Mesothelial cell of epicardium (in vitro differentiated cells): ENCODE measurements around the gene PCSK5. TPM values are rescaled to one million over a fixed set of nuclear protein-coding genes. Genes with fewer than 3 reads are reported as not detected.

Source experiments
- DNase-seq, 2 experiments: peaks; one replicate each; pipeline ENCODE4 v3.0.0; 2021; ENCODE audit warnings: low spot score in 2 of 2; ENCODE audit not compliant: unreplicated experiment in 2 of 2
- H3K27ac Mint-ChIP-seq: 2 replicates; pipeline ENCODE4 v1.8.0; 2021; ENCODE audit warnings: mixed read lengths
- H3K27me3 Mint-ChIP-seq: 2 replicates; pipeline ENCODE4 v1.8.0; 2021; ENCODE audit warnings: low read depth, mixed read lengths
- H3K36me3 Mint-ChIP-seq: 2 replicates; pipeline ENCODE4 v1.8.0; 2021; ENCODE audit warnings: mixed read lengths
- H3K4me1 Mint-ChIP-seq: 2 replicates; pipeline ENCODE4 v1.8.0; 2021; ENCODE audit warnings: mixed read lengths
- H3K4me3 Mint-ChIP-seq: 2 replicates; pipeline ENCODE4 v1.8.0; 2021; ENCODE audit warnings: mild to moderate bottlenecking, moderate library complexity, mixed read lengths
- H3K9me3 Mint-ChIP-seq: 2 replicates; pipeline ENCODE4 v1.8.0; 2021; ENCODE audit warnings: mixed read lengths
- total RNA-seq: library from RNA; stranded (reverse); gene quantifications from 3 replicates; pipeline ENCODE4 v1.2.1, GENCODE V29; 2021
- TF ChIP-seq, protein P1 (sequence below): fragments of 200-600 bp; sonication (generic); IDR thresholded peaks from one replicate; pipeline ENCODE4 v1.5.0; 2021; ENCODE audit warnings: antibody characterized with exemption; ENCODE audit not compliant: unreplicated experiment

The PCSK5 gene
- total RNA-seq, 1 donor from 2014 or later, result 15.7 TPM

DNA sequence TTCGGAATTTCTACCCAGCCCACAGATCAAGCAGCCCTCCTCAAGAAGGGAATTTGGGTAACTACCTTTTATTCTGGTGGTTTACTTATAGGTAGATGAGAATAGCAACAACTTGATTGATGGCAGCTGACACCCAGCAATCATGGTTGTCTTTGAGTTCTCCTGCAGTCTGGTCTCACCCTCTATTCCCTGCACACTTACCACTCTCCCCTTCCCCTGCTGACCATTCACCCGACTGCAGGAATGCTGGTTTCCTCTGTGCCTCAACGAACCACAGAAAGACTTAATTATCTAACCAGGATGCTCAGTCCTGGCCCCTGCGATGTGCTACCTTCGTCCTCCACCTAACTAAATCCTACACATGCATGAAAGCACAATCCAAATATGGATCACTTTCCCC is 260.8 kb downstream of the PCSK5 start:
- Mint-ChIP-seq H3K4me1 (peaks cover 2% of the 10 kb centered on the region), H3K36me3 (no peaks in the 10 kb centered on the region), H3K4me3 (no peak overlapping the region), H3K27me3 (no peaks in the 10 kb centered on the region), H3K9me3 (no peaks in the 10 kb centered on the region), H3K27ac (no peak overlapping the region)
- TF ChIP-seq, protein P1, sequence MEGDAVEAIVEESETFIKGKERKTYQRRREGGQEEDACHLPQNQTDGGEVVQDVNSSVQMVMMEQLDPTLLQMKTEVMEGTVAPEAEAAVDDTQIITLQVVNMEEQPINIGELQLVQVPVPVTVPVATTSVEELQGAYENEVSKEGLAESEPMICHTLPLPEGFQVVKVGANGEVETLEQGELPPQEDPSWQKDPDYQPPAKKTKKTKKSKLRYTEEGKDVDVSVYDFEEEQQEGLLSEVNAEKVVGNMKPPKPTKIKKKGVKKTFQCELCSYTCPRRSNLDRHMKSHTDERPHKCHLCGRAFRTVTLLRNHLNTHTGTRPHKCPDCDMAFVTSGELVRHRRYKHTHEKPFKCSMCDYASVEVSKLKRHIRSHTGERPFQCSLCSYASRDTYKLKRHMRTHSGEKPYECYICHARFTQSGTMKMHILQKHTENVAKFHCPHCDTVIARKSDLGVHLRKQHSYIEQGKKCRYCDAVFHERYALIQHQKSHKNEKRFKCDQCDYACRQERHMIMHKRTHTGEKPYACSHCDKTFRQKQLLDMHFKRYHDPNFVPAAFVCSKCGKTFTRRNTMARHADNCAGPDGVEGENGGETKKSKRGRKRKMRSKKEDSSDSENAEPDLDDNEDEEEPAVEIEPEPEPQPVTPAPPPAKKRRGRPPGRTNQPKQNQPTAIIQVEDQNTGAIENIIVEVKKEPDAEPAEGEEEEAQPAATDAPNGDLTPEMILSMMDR, result no peak
- DNase-seq, result no peak

GRCh38 chr9:76153339-76153738 is 262.9 kb downstream of the PCSK5 start:
- no peaks in the 10 kb centered on the region for H3K36me3 Mint-ChIP-seq
- peaks cover 2% of the 10 kb centered on the region for H3K4me1 Mint-ChIP-seq
- no peak overlapping the region for H3K27ac Mint-ChIP-seq
- H3K9me3 Mint-ChIP-seq, result no peaks in the 10 kb centered on the region
- no peak overlapping the region for H3K4me3 Mint-ChIP-seq
- DNase-seq, result no peak
- no peaks in the 10 kb centered on the region for H3K27me3 Mint-ChIP-seq
- TF ChIP-seq, protein P1, result no peak

GRCh38 chr9:76153902-76154629 is 263.6 kb downstream of the PCSK5 start:
- Mint-ChIP-seq H3K4me1 (peaks cover 2% of the 10 kb centered on the region), H3K27me3 (no peaks in the 10 kb centered on the region), H3K4me3 (no peak overlapping the region), H3K9me3 (no peaks in the 10 kb centered on the region), H3K36me3 (no peaks in the 10 kb centered on the region), H3K27ac (no peak overlapping the region)
- TF ChIP-seq, protein P1, result no peak
- DNase-seq, result no peak

GRCh38 chr9:76155361-76155760 is 264.9 kb downstream of the PCSK5 start:
- H3K36me3 Mint-ChIP-seq, result no peaks in the 10 kb centered on the region
- H3K27me3 Mint-ChIP-seq, result no peaks in the 10 kb centered on the region
- H3K4me3 Mint-ChIP-seq, result no peak overlapping the region
- no peak overlapping the region for H3K27ac Mint-ChIP-seq
- TF ChIP-seq, protein P1, result no peak
- no peaks in the 10 kb centered on the region for H3K9me3 Mint-ChIP-seq
- H3K4me1 Mint-ChIP-seq, result peaks cover under 1% of the 10 kb centered on the region
- no peak for DNase-seq

GRCh38 chr9:76158713-76159112 is 268.2 kb downstream of the PCSK5 start:
- H3K27ac Mint-ChIP-seq, result no peak overlapping the region
- TF ChIP-seq, protein P1, result no peak
- peaks cover 29% of the 10 kb centered on the region for H3K4me1 Mint-ChIP-seq
- no peaks in the 10 kb centered on the region for H3K27me3 Mint-ChIP-seq
- no peaks in the 10 kb centered on the region for H3K36me3 Mint-ChIP-seq
- no peak overlapping the region for H3K4me3 Mint-ChIP-seq
- DNase-seq, result no peak
- H3K9me3 Mint-ChIP-seq, result no peaks in the 10 kb centered on the region
